Measurements from ENCODE around the gene LHFPL2.
A peak's percentile ranks its signal among the peaks of the same experiment; 100 is the strongest.

LHFPL2 gene

GRCh38 chr5:78570646-78571045, 77.9 kb downstream of the LHFPL2 start:
- no peak for DNase-seq (ENCODE audit: low read depth, low spot score)

DNA sequence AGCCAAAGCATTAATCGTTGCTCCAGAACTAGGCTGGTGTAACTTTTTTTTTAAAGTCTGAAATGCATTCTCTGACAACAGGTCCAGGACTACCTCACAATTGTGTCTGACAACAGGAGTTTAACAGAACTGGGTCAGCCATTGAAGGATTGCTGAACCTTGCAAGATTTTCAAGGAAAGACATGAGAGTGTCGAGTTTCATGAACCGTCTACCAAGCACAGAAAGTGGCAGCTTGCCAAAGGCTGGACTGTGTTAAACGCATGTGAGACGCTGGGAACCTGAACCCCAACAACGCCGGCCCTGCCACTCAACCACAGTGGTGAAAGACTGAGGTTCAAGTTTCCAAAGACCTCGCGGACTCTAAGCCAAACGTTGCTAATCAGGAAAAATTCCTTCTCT, 79.1 kb downstream of the LHFPL2 start:
- DNase-seq (ENCODE audit: low read depth, low spot score) = peak; percentile 76

- DNase-seq (ENCODE audit: low read depth, low spot score) = no peak
Observed at GRCh38 chr5:78568676-78569075, 79.9 kb downstream of the LHFPL2 start.

GRCh38 chr5:78568212-78568611, 80.4 kb downstream of the LHFPL2 start:
- DNase-seq (ENCODE audit: low read depth, low spot score) = no peak

DNA sequence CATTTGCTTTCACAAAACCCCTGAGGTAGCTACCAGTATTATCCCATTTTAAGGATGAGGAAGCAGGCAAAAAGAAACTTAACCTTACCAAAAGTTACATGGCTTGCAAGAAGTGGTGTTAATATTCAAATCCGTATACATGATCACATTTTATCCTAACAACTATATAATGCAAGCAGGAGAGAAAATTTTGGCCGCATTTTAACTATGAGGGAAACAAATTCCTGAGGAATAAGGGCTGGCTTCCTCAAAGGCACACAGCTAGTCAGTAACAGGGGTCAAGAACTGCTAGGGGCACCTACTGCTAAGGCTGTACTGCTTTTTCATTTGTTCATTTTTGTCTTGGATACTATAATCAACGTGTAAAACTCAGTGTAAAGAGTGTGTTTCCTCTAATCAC, 81.0 kb downstream of the LHFPL2 start:
- DNase-seq (ENCODE audit: low read depth, low spot score) = no peak

GRCh38 chr5:78566747-78567425, 81.7 kb downstream of the LHFPL2 start:
- DNase-seq (ENCODE audit: low read depth, low spot score) = no peak

- no peak for DNase-seq (ENCODE audit: low read depth, low spot score)
Observed at GRCh38 chr5:78565395-78565794, 83.2 kb downstream of the LHFPL2 start.

DNA sequence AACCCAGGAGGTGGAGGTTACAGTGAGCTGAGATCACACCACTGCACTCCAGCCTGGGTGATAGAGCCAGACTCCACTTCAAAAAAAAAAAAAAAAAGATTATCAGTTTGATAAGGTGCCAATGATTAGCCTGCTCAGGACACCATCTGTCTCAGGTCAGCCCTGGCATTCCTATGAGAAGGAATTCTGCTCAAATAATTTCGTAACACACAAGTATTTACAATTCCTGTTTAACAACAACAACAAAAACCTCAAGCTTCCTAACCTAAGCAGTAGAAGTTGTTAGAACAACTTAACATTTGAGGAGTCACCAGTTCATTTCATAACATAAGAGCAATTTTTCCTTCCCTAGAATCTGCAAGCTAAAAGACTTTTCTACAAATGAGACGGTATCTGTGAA, 85.0 kb downstream of the LHFPL2 start:
- no peak for DNase-seq (ENCODE audit: low read depth, low spot score)

DNA sequence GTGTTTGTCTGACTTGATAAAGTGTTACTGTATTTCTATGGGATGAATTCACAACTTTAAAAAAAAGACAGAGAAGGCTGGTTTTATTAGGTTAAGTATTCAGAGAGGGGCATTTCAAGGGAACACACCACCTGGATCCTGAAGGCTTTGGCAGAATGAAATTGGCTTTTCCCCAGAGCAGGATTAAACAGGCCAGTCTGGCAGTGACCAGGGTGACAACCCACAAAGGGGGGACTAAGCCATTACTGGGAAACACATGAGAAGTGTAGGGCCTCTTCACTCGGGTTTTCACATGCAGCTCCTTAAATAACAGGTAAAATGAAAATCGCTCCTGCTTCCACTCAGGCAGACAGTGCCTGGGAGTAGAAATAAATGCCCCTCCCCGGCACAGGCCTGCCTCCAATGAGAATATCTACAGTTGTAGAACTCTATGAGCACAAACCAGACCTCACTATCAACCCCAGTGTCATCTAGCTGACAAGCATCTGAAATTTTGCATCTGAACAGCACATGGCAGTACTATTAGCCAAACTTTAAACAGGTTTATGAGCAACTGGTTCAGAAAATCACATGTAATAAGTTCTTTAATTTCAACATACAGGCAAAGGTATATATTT, 85.8 kb downstream of the LHFPL2 start:
- no peak for DNase-seq (ENCODE audit: low read depth, low spot score)

GRCh38 chr5:78562001-78562400, 86.6 kb downstream of the LHFPL2 start:
- no peak for DNase-seq (ENCODE audit: low read depth, low spot score)

DNA sequence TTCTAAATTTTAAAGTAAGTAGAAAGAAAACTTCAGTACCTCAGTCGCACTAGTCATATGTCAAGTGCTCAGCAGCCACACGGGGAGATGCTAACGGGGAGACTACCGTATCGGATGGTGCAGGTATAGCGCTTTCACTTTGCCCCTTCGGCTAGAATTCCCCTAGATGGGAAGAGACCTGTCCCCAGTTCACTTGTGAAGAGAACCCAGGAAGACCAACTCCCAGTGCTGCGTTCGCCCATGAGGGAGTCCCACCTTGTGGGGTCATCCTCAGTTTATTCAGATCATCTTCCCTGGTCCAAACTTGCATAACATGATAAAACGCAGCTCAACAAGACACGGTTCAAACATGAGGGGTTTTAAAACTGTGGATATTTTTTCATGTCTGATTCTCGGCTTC, 87.3 kb downstream of the LHFPL2 start:
- no peak for DNase-seq (ENCODE audit: low read depth, low spot score)

DNA sequence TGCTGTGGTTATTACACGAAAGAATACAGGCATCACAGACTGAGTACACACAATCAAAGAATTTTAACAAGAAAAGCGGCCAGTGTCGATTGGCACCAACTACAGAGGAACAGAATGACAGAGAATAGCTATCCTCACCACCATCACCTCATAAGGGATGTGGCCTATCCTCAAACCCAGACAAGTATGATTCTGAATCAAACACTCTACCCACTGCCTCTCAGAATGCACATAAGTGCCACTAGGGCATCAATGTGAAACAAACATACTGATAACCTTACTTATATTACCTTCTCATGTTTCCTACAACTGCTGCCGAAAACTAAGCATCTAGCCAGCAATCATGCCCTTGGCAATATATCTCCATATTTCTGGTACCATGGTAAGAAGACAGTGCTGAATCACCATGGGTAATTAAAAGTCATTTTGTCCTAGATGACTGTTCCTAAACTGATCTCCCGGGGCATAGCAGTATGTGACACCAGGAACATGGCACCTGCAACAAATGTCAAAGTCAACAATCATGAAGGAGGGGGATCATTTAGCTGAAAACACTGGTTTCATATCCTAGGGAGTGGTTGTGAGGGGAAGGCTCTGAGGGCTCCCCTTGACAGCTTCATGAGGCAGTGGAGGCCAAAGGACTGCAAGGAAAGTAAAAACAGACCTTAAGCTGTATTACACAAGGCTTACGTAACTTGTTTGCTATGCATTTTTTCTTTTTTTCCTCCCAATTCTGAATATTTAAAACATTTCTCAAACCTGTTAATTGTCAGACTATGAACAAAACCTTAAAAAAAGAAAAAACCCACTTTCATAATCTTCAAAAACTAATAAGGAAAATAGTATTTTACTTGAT, 88.3 kb downstream of the LHFPL2 start:
- no peak for DNase-seq (ENCODE audit: low read depth, low spot score)

DNA sequence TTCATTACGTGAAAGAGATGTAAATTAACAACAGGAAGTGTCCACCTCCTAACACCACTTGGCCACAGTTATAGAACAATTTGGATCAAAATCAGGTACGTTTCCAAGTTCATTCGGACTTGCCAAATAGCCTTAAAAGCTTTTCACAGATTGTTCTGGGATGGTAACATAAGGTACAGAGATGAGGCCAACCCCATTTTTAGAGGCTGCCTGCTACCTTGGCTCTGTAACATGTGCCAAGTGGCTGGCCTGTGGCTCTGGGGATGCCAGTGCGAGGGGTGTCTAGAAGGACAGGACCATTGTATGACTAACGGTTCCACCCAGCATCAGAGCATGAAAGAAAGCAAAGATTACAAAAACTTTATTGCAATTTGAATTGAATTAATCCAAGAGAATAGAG, 91.0 kb downstream of the LHFPL2 start:
- no peak for DNase-seq (ENCODE audit: low read depth, low spot score)

GRCh38 chr5:78555870-78556269, 92.7 kb downstream of the LHFPL2 start:
- no peak for DNase-seq (ENCODE audit: low read depth, low spot score)

GRCh38 chr5:78554670-78555069, 93.9 kb downstream of the LHFPL2 start:
- DNase-seq (ENCODE audit: low read depth, low spot score) = no peak

GRCh38 chr5:78553580-78554353, 94.8 kb downstream of the LHFPL2 start:
- DNase-seq (ENCODE audit: low read depth, low spot score) = no peak

DNA sequence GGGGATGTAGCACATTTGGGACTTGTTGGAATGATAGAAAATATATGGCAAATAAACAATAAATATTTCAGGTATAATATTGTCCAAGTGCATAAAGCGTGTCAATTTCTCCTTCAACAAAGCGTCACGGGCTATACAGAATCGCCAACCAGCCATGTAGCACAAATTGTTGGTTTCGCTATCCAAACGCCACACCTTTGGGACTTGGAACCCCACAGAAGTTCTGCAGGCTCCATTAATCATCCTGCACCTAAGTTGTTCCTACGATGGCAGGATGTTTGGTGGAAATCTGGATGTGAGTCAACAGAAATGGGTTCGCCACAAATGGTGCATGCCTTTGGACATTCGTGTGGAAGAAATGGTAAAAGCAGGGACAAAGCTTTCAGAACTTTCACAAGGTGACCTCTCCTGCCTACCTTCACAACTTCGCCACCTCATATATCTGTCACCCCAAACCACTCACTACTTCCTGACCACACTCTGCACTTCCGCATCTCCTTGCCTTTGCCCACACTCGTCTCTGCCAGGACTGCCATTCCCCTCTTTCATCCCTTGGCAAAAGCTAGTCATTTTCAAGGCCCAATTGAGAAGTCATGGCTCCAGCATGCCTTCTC, 95.7 kb downstream of the LHFPL2 start:
- DNase-seq (ENCODE audit: low read depth, low spot score) = no peak

DNA sequence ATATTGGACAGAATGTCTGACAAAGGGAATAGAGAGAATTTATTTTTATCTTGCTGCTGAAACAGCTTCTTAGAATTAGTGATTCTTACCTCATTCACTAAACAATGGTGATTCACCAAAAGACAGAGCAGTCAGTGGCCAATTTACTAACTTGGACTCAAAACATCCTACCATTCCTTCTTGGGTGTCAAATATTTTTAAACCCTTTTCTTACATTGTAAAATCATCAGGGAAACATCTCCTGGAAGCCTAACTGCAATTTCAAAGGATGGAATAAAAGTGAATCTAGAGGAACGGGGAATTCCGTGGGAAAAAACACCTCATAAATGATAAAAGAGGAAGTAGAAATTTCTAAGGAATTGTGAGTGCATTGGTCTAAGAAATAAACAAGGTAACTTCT, 97.7 kb downstream of the LHFPL2 start:
- DNase-seq (ENCODE audit: low read depth, low spot score) = no peak

- DNase-seq (ENCODE audit: low read depth, low spot score) = no peak
Observed at GRCh38 chr5:78549043-78549442, 99.5 kb downstream of the LHFPL2 start.

GRCh38 chr5:78547731-78548615, 100.6 kb downstream of the LHFPL2 start:
- DNase-seq (ENCODE audit: low read depth, low spot score) = peak; percentile 90

GRCh38 chr5:78547183-78547582, 101.4 kb downstream of the LHFPL2 start:
- DNase-seq (ENCODE audit: low read depth, low spot score) = no peak
